ENCODE results near the gene CTDNEP1.

DNA sequence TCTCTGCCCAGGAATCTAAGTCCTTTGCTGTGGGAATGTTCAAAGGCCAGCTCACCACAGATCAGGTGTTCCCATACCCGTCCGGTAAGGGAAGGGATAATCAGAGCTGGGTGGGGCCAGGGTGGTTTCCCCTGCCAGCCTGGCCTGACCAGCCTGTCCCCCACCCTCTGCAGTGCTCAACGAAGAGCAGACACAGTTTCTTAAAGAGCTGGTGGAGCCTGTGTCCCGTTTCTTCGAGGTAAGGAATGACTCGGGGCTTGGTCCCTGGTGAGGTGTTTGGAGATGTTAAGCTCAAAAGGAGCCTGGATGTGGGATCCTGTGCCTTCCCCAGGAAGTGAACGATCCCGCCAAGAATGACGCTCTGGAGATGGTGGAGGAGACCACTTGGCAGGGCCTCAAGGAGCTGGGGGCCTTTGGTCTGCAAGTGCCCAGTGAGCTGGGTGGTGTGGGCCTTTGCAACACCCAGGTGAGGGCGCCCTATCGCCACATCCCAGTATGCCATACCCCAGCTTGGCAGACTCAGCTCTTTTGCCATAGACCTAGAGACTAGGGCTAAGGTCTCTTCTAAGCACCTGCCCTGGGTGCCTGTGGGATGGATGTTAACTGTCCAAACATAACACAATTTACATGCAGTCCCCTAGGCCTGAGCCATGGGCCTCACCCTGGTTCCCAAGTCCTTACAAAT lies 30.8 kb downstream of the CTDNEP1 start:
- TF ChIP-seq, protein P1, sequence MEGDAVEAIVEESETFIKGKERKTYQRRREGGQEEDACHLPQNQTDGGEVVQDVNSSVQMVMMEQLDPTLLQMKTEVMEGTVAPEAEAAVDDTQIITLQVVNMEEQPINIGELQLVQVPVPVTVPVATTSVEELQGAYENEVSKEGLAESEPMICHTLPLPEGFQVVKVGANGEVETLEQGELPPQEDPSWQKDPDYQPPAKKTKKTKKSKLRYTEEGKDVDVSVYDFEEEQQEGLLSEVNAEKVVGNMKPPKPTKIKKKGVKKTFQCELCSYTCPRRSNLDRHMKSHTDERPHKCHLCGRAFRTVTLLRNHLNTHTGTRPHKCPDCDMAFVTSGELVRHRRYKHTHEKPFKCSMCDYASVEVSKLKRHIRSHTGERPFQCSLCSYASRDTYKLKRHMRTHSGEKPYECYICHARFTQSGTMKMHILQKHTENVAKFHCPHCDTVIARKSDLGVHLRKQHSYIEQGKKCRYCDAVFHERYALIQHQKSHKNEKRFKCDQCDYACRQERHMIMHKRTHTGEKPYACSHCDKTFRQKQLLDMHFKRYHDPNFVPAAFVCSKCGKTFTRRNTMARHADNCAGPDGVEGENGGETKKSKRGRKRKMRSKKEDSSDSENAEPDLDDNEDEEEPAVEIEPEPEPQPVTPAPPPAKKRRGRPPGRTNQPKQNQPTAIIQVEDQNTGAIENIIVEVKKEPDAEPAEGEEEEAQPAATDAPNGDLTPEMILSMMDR (IDR thresholded peaks at IDR 0.05; ENCODE audit: low read depth, low read length): peak; percentile 54
- no peak for TF ChIP-seq EZH2phosphoT487 (IDR thresholded peaks at IDR 0.05; ENCODE audit: low read depth)

Measured in OCI-LY3 (cell line).